NCI-H2196 treated with DMSO at 0.1 percent for 48 hours (cell line): Measurements from ENCODE around the gene KCNJ5.
"Not testable (repeated sequence)": the region's sequence is repeated elsewhere in the genome, so short reads cannot be mapped to it uniquely, and the experiment has no call there.

Source experiments
- DNase-seq: peaks from one replicate; lab custom pipeline; 2025; ENCODE audit not compliant: unreplicated experiment; lab: John Stamatoyannopoulos, UW

The KCNJ5 gene

GRCh38 chr11:128909438-128910125 lies 18.4 kb downstream of the KCNJ5 start:
- DNase-seq: no peak

- no peak for DNase-seq
These were observed 19.4 kb downstream of the KCNJ5 start for GRCh38 chr11:128910576-128910975.

- DNase-seq: no peak
These were observed 20.1 kb downstream of the KCNJ5 start for GRCh38 chr11:128911239-128911638.

- no peak for DNase-seq
These were observed 20.5 kb downstream of the KCNJ5 start for GRCh38 chr11:128911701-128912100.

- DNase-seq: no peak
These were observed 22.6 kb downstream of the KCNJ5 start for GRCh38 chr11:128913806-128914205.

- DNase-seq: no peak
These were observed 23.3 kb downstream of the KCNJ5 start for GRCh38 chr11:128914216-128915148.

- DNase-seq: no peak
These were observed 24.0 kb downstream of the KCNJ5 start for GRCh38 chr11:128915149-128915521.

GRCh38 chr11:128916037-128916572 lies 24.9 kb downstream of the KCNJ5 start:
- no peak for DNase-seq

GRCh38 chr11:128916681-128917080 lies 25.5 kb downstream of the KCNJ5 start:
- no peak for DNase-seq

GRCh38 chr11:128917144-128917724 lies 26.1 kb downstream of the KCNJ5 start:
- DNase-seq: no peak

- no peak for DNase-seq
These were observed 28.1 kb downstream of the KCNJ5 start for GRCh38 chr11:128919216-128919615.

GRCh38 chr11:128919635-128920034 lies 28.5 kb downstream of the KCNJ5 start:
- DNase-seq: not testable (repeated sequence)

GRCh38 chr11:128920666-128921065 lies 29.5 kb downstream of the KCNJ5 start:
- no peak for DNase-seq

- no peak for DNase-seq
These were observed 30.6 kb downstream of the KCNJ5 start for GRCh38 chr11:128921793-128922192.

GRCh38 chr11:128924104-128924503 lies 32.9 kb downstream of the KCNJ5 start:
- DNase-seq: no peak

GRCh38 chr11:128924510-128925249 lies 33.5 kb downstream of the KCNJ5 start:
- DNase-seq: no peak

GRCh38 chr11:128925250-128925600 lies 34.1 kb downstream of the KCNJ5 start:
- DNase-seq: no peak

GRCh38 chr11:128926000-128926399 lies 34.8 kb downstream of the KCNJ5 start:
- DNase-seq: no peak

GRCh38 chr11:128926437-128927107 lies 35.4 kb downstream of the KCNJ5 start:
- no peak for DNase-seq

- DNase-seq: no peak
These were observed 35.9 kb downstream of the KCNJ5 start for GRCh38 chr11:128927108-128927461.
